MCF 10A (cell line): ENCODE data around the gene SUSD3. TPM values are rescaled to one million over a fixed set of nuclear protein-coding genes. Genes with fewer than 3 reads are reported as not detected.

ENCODE experiments used
- BruUV-seq: library from RNA; stranded (reverse); fragments of 400-500 nt; replicated peaks from 2 replicates; lab custom pipeline; 2021; lab: Mats Ljungman, UMichigan
- CTCF ChIA-PET: fragments of 300-600 bp; sonication (Branson Sonifier 250); formaldehyde crosslinking; extraction: SDS; loops from one replicate; lab custom pipeline; 2021; ENCODE audit warnings: antibody characterized with exemption, inconsistent platforms; lab: Yijun Ruan, JAX
- POLR2A ChIA-PET: fragments of 300-600, 350-650 bp; sonication (Branson Sonifier 250); formaldehyde crosslinking; extraction: SDS; loops from one replicate; lab custom pipeline; 2020; ENCODE audit warnings: antibody characterized with exemption, inconsistent platforms; lab: Yijun Ruan, JAX
- DNase-seq: peaks from one replicate; pipeline ENCODE4 v3.0.0-alpha.2; 2018; ENCODE audit not compliant: unreplicated experiment
- H3K27ac Mint-ChIP-seq: one replicate; pipeline ENCODE4 v1.8.0; 2022; ENCODE audit warnings: mild to moderate bottlenecking, low read depth, mixed read lengths; ENCODE audit not compliant: unreplicated experiment
- H3K27me3 Mint-ChIP-seq: one replicate; pipeline ENCODE4 v1.8.0; 2022; ENCODE audit warnings: mixed read lengths; ENCODE audit not compliant: insufficient read depth, unreplicated experiment
- H3K36me3 Mint-ChIP-seq: one replicate; pipeline ENCODE4 v1.8.0; 2022; ENCODE audit warnings: mild to moderate bottlenecking, moderate library complexity, mixed read lengths; ENCODE audit not compliant: insufficient read depth, unreplicated experiment
- H3K4me1 Mint-ChIP-seq: one replicate; pipeline ENCODE4 v1.8.0; 2022; ENCODE audit warnings: mixed read lengths; ENCODE audit not compliant: insufficient read depth, unreplicated experiment
- H3K4me3 Mint-ChIP-seq: one replicate; pipeline ENCODE4 v1.8.0; 2022; ENCODE audit warnings: mild to moderate bottlenecking, moderate library complexity, mixed read lengths; ENCODE audit not compliant: unreplicated experiment
- H3K9me3 Mint-ChIP-seq: one replicate; pipeline ENCODE4 v1.8.0; 2022; ENCODE audit warnings: mixed read lengths; ENCODE audit not compliant: unreplicated experiment
- intact Hi-C: fragments of 100-400 bp; cut with micrococcal nuclease; formaldehyde crosslinking; loops from 2 replicates; pipeline ENCODE4 v1.14.1; 2022
- total RNA-seq: library from RNA; stranded (reverse); gene quantifications from 2 replicates; pipeline ENCODE4 v1.2.3, GENCODE V29; 2022
- TF ChIP-seq, protein P1 (sequence below): fragments of 200-600 bp; IDR thresholded peaks from one replicate; pipeline ENCODE4 v1.8.0; 2022; ENCODE audit warnings: antibody characterized with exemption, mild to moderate bottlenecking; ENCODE audit not compliant: unreplicated experiment

SUSD3 gene
- total RNA-seq, 1 experiment from 2014 or later: not detected

DNA sequence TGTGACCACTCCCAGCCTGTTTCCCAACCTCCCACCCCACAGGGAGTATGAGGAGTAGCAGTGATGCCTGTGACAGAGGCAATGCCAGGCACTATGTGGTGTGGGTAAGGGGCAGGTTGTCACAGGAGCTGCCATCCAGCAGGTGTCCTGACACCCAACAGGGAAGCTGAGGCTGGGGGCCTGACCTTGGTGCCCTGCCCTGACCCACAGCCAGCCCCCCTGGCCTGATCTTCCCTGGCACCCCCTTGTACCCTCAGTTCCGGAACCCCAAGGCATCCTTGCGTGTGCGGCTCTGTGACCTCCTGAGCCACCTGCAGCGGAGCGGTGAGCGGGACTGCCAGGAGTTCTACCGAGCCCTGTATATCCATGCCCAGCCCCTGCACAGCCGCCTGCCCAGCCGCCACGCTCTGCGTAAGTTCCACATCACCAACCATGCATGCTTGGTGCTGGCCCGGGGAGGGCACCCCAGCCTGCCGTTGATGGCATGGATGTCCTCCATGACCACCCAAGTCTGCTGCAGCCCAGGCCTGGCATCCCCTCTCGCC, 51.9 kb downstream of the SUSD3 start:
- Mint-ChIP-seq H3K9me3 (no peaks in the 10 kb centered on the region), H3K4me3 (no peak overlapping the region), H3K36me3 (peaks cover 16% of the 10 kb centered on the region), H3K4me1 (peaks cover 21% of the 10 kb centered on the region), H3K27me3 (no peaks in the 10 kb centered on the region), H3K27ac (peak overlapping the region; percentile 33)
- intact Hi-C loops: no loop called here
- BruUV-seq: no TSS peak
- no peak for DNase-seq
- TF ChIP-seq, protein P1, sequence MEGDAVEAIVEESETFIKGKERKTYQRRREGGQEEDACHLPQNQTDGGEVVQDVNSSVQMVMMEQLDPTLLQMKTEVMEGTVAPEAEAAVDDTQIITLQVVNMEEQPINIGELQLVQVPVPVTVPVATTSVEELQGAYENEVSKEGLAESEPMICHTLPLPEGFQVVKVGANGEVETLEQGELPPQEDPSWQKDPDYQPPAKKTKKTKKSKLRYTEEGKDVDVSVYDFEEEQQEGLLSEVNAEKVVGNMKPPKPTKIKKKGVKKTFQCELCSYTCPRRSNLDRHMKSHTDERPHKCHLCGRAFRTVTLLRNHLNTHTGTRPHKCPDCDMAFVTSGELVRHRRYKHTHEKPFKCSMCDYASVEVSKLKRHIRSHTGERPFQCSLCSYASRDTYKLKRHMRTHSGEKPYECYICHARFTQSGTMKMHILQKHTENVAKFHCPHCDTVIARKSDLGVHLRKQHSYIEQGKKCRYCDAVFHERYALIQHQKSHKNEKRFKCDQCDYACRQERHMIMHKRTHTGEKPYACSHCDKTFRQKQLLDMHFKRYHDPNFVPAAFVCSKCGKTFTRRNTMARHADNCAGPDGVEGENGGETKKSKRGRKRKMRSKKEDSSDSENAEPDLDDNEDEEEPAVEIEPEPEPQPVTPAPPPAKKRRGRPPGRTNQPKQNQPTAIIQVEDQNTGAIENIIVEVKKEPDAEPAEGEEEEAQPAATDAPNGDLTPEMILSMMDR: no peak
- CTCF ChIA-PET: interaction anchor here (0.6 to 5.8 kb wide), 11 partner anchors 9 to 759 kb away, joined by 3 to 35 read pairs (median 6); no protein-coding TSS in a partner anchor
- POLR2A ChIA-PET: interaction anchor here (1.5 kb wide), 1 partner anchor 10 kb away, joined by 7 read pairs; no protein-coding TSS in a partner anchor

DNA sequence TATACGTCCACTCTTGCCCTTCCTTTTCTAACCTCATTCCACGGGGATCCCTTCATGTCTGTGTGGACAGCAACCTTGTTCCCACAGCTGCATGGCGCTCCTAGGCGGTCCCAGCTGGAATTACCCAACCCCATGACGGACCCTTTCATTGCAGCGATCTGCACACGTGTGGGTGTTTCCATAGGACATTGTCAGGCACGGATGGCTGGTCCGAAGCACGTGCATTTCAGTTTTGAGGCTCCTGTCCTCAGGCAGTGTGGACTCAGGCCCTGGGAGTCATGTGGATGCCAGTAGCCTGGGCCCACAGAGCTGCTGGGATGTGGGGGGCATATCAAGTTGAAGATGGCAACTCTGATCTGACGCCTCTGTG, 52.5 kb downstream of the SUSD3 start:
- TF ChIP-seq, protein P1: no peak
- no TSS peak for BruUV-seq
- H3K27me3 Mint-ChIP-seq: no peaks in the 10 kb centered on the region
- peaks cover 16% of the 10 kb centered on the region for H3K36me3 Mint-ChIP-seq
- DNase-seq: no peak
- CTCF ChIA-PET: interaction anchor here (1.3 to 5.8 kb wide), 3 partner anchors 13 to 192 kb away, joined by 3 to 35 read pairs (median 33); no protein-coding TSS in a partner anchor
- peak overlapping the region; percentile 33 for H3K27ac Mint-ChIP-seq
- peaks cover 21% of the 10 kb centered on the region for H3K4me1 Mint-ChIP-seq
- H3K4me3 Mint-ChIP-seq: no peak overlapping the region
- no peaks in the 10 kb centered on the region for H3K9me3 Mint-ChIP-seq
- intact Hi-C loops: no loop called here
- POLR2A ChIA-PET: interaction anchor here (1.4 to 1.5 kb wide), 2 partner anchors 9 to 12 kb away, joined by 5 to 7 read pairs; no protein-coding TSS in a partner anchor

GRCh38 chr9:93111371-93112115, 53.0 kb downstream of the SUSD3 start:
- no peak overlapping the region for H3K4me3 Mint-ChIP-seq
- peak overlapping the region; percentile 77 for H3K27ac Mint-ChIP-seq
- ChIA-PET CTCF (interaction anchor here (0.6 to 5.8 kb wide), 5 partner anchors 13 to 475 kb away, joined by 3 to 35 read pairs (median 3); no protein-coding TSS in a partner anchor), POLR2A (interaction anchor here (0.7 to 1.5 kb wide), 3 partner anchors 9 to 45 kb away, joined by 3 to 7 read pairs (median 5); no protein-coding TSS in a partner anchor)
- H3K9me3 Mint-ChIP-seq: no peaks in the 10 kb centered on the region
- TF ChIP-seq, protein P1: no peak
- BruUV-seq: no TSS peak
- no peaks in the 10 kb centered on the region for H3K27me3 Mint-ChIP-seq
- H3K36me3 Mint-ChIP-seq: peaks cover 16% of the 10 kb centered on the region
- peak; percentile 94 for DNase-seq
- H3K4me1 Mint-ChIP-seq: peaks cover 21% of the 10 kb centered on the region
- intact Hi-C loops: no loop called here
